Neural crest cell (in vitro differentiated cells): Measurements from ENCODE around the gene TMEM269. TPM values are rescaled to one million over a fixed set of nuclear protein-coding genes. Genes with fewer than 3 reads are reported as not detected.

ENCODE experiments used
- DNase-seq: peaks from one replicate; pipeline ENCODE4 v3.0.0; 2021; ENCODE audit warnings: low read depth, mixed read lengths, low spot score
- H3K27ac Mint-ChIP-seq: one replicate; pipeline ENCODE4 v1.8.0; 2021; ENCODE audit warnings: mild to moderate bottlenecking, mixed read lengths; ENCODE audit not compliant: unreplicated experiment
- H3K27me3 Mint-ChIP-seq: 2 replicates; pipeline ENCODE4 v1.8.0; 2021; ENCODE audit warnings: low read depth, mild to moderate bottlenecking, mixed read lengths
- H3K36me3 Mint-ChIP-seq: 2 replicates; pipeline ENCODE4 v1.8.0; 2021; ENCODE audit warnings: low read depth, mild to moderate bottlenecking, mixed read lengths
- H3K4me1 Mint-ChIP-seq: 2 replicates; pipeline ENCODE4 v1.8.0; 2021; ENCODE audit warnings: mixed read lengths
- H3K4me3 Mint-ChIP-seq: one replicate; pipeline ENCODE4 v1.8.0; 2021; ENCODE audit warnings: mild to moderate bottlenecking, mixed read lengths
- H3K9me3 Mint-ChIP-seq: 2 replicates; pipeline ENCODE4 v1.8.0; 2021; ENCODE audit warnings: mixed read lengths
- total RNA-seq: library from RNA; stranded (reverse); gene quantifications from 2 replicates; pipeline ENCODE4 v1.2.1, GENCODE V29; 2021
- TF ChIP-seq, protein P1 (sequence below): fragments of 200-600 bp; sonication (generic); conservative IDR thresholded peaks from 2 replicates; pipeline ENCODE4 v1.5.0; 2021; ENCODE audit warnings: antibody characterized with exemption, mild to moderate bottlenecking

TMEM269 gene
- total RNA-seq, 1 donor from 2014 or later = 0.70 TPM

DNA sequence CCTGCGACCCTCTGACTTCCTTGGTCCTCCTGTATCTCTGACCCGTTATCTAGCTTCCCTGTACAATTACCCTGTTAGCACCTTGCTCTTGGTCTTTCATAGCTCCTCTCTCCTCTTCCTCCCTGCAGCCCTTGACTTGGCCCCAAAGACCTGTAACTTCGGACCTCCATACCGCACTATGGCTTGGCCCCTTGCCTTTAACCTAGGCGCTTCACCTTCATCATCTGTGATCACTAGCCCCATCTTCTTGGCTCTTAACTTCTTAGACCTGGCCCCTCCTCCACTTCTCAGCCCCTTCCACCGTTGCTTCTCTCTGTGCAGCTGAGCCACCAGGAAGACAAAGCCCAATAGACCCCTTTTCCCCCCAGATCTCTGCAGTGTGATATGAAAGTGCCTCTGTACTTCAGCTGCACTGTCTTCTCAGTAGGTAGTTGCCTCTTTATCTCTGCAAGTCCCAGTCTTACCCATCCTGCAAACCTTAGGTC, 62.4 kb downstream of the TMEM269 start:
- Mint-ChIP-seq H3K9me3 (peaks cover 4% of the 10 kb centered on the region), H3K36me3 (peaks cover 26% of the 10 kb centered on the region), H3K4me1 (peaks cover 51% of the 10 kb centered on the region)

DNA sequence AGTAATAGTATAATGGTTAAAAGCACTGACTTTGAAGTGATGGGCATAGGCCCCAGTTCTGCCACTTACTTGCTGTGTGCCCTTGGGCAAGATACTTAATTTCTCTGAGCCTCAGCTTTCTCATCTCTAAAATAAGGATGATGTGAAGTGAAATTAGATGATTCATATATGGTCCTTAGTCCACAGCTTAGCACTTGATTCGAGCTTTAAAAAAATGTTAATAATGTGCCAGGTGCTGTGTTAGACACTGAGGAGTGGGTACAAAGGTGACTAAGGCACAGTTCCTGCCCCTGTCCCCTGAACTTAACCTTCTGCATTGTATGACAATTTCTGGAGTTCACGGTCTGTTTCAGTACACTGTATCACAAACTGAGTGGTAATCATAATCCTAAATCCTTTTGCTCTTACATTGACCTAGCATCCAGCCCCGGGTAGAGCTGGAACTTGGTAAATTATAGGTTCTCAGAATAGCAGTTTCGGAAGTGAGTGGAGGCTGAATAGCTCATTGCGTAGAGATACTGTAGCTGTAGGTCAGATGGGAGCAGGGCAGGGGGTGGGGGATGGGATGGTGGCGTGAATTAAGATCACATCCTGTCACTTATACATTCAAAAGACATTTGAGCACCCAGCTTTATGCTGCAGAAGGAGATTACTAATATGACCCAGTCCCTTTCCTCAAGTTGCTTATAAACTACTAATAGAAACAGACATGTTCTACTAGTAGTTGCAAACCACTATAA, 63.1 kb downstream of the TMEM269 start:
- no peak for DNase-seq
- TF ChIP-seq, protein P1, sequence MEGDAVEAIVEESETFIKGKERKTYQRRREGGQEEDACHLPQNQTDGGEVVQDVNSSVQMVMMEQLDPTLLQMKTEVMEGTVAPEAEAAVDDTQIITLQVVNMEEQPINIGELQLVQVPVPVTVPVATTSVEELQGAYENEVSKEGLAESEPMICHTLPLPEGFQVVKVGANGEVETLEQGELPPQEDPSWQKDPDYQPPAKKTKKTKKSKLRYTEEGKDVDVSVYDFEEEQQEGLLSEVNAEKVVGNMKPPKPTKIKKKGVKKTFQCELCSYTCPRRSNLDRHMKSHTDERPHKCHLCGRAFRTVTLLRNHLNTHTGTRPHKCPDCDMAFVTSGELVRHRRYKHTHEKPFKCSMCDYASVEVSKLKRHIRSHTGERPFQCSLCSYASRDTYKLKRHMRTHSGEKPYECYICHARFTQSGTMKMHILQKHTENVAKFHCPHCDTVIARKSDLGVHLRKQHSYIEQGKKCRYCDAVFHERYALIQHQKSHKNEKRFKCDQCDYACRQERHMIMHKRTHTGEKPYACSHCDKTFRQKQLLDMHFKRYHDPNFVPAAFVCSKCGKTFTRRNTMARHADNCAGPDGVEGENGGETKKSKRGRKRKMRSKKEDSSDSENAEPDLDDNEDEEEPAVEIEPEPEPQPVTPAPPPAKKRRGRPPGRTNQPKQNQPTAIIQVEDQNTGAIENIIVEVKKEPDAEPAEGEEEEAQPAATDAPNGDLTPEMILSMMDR = no peak
- Mint-ChIP-seq H3K4me1 (peaks cover 54% of the 10 kb centered on the region), H3K27ac (no peak overlapping the region), H3K4me3 (peak overlapping the region; percentile 93), H3K9me3 (peaks cover 7% of the 10 kb centered on the region), H3K36me3 (peaks cover 32% of the 10 kb centered on the region), H3K27me3 (no peaks in the 10 kb centered on the region)

More for the DNA sequence above, 62.4 kb downstream of the TMEM269 start:
- peak overlapping the region; percentile 93 for H3K4me3 Mint-ChIP-seq
- no peaks in the 10 kb centered on the region for H3K27me3 Mint-ChIP-seq
- TF ChIP-seq, protein P1 = no peak
- peak overlapping the region; percentile 3 for H3K27ac Mint-ChIP-seq
- DNase-seq = no peak

DNA sequence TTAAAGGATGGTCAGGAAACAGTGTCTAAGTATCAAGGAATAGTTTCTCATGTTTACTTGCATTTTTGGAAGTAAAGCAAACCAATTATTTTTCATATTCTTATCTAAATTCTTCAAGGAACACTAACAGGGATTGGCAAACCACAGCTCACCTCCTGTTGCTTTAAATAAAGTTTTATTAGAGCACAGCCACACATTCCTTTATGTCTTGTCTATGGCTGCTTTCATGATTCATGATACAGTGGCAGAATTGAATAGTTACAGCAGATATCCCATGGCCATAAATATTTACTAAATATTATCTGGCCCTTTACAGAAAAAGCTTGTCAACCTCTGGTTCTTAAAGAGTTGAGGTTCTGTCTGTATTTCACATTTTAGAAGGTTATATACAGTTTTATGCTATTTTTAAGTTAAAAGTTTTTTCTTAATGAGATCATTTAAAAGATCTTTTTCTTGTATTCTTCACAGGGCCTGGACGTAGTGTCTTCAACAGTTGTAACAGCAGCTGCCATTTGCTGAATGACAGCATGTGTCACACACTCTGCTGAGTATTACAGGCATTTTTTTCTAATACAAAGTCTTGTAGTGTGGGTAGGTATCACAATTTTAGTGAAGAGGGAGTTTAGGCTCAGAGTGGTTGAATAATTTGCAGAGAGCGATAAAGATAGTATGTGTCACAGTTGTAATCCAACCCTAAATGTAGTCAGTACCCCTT, 64.2 kb downstream of the TMEM269 start:
- H3K27me3 Mint-ChIP-seq = no peaks in the 10 kb centered on the region
- peak overlapping the region; percentile 93 for H3K4me3 Mint-ChIP-seq
- no peak overlapping the region for H3K27ac Mint-ChIP-seq
- H3K36me3 Mint-ChIP-seq = peaks cover 42% of the 10 kb centered on the region
- peaks cover 7% of the 10 kb centered on the region for H3K9me3 Mint-ChIP-seq
- DNase-seq = no peak
- TF ChIP-seq, protein P1 = no peak
- peaks cover 43% of the 10 kb centered on the region for H3K4me1 Mint-ChIP-seq

DNA sequence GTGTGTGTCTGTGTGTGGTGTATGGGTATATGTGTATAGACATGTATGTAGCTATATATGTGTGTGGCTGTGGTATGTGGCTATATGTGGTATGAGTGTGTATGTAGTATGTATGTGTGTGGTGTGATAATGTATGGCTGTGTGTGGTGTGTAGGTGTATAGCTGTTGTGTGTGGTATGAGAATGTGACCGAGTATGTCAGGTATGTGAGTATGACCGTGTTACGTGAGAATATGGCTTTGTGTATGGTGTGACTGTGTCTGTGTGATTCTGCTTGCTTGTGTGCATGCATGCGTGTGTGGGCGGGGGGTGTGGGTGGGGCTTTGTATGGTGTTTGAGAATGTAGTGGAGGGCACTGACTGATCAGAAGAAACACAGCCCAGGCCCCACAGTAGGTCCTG, 65.2 kb downstream of the TMEM269 start:
- peaks cover 7% of the 10 kb centered on the region for H3K9me3 Mint-ChIP-seq
- H3K4me1 Mint-ChIP-seq = peaks cover 35% of the 10 kb centered on the region
- peaks cover 42% of the 10 kb centered on the region for H3K36me3 Mint-ChIP-seq
- peak overlapping the region; percentile 2 for H3K4me3 Mint-ChIP-seq
- TF ChIP-seq, protein P1 = no peak
- no peak for DNase-seq
- H3K27ac Mint-ChIP-seq = no peak overlapping the region
- H3K27me3 Mint-ChIP-seq = no peaks in the 10 kb centered on the region

Other genes with a start within 250 kb of the TMEM269 start
- gene PPIH, start 126.6 kb upstream of the TMEM269 start, total RNA-seq = 69.2 and 75.2 TPM in 2 replicates
- 1,242 and 1,309 TPM in 2 replicates for gene YBX1, start 102.6 kb upstream of the TMEM269 start, total RNA-seq
- gene CLDN19, start 44.8 kb upstream of the TMEM269 start, total RNA-seq = 0.14 and 0.19 TPM in 2 replicates
- 77.2 and 88.6 TPM in 2 replicates for gene P3H1, start 18.0 kb upstream of the TMEM269 start, total RNA-seq
- 9.7 and 13.6 TPM in 2 replicates for gene C1orf50, start 17.7 kb upstream of the TMEM269 start, total RNA-seq
- 7.1 and 8.8 TPM in 2 replicates for gene ERMAP, start 32.1 kb downstream of the TMEM269 start, total RNA-seq
- gene SVBP, start 32.4 kb downstream of the TMEM269 start, total RNA-seq = 46.5 and 47.9 TPM in 2 replicates
- gene ZNF691, start 61.6 kb downstream of the TMEM269 start, total RNA-seq = 19.1 TPM in 2 replicates
- gene SLC2A1, start 173.9 kb downstream of the TMEM269 start, total RNA-seq = 254 and 265 TPM in 2 replicates